ENCODE data around the gene FBXO28.

The FBXO28 gene

GRCh38 chr1:224116131-224116530 is 2.2 kb downstream of the FBXO28 start:
- peak; percentile 54 for ATAC-seq
- Mint-ChIP-seq H3K4me3 (peak overlapping the region; percentile 46 to 70), H3K4me1 (peaks cover 26% of the 10 kb centered on the region), H3K27ac (peak overlapping the region in 1 of 2 donors; percentile 83), H3K27me3 (no peaks in the 10 kb centered on the region), H3K9me3 (no peaks in the 10 kb centered on the region)
- no peak for DNase-seq

DNA sequence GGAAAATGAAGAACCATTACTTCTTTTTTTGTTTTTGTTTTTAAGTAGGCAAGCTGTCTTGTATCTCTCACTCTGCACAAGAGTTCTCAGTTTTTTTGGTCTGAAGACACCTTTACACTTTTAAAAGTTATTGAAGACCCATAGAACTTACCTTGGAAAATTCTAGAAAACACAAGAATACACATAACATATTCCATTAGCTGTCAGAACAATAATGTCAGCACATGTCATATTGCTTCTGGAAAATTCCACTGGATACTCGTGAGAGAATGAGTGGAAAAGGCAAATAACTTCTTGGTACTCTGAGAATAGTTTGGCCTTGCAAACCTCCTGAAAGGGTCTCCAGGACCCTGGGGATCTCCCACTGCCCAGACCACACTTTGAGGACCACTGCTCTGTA is 4.8 kb downstream of the FBXO28 start:
- Mint-ChIP-seq H3K4me3 (no peak overlapping the region), H3K27me3 (no peaks in the 10 kb centered on the region), H3K4me1 (peaks cover 21% of the 10 kb centered on the region), H3K27ac (no peak overlapping the region), H3K9me3 (no peaks in the 10 kb centered on the region)
- ATAC-seq: no peak
- DNase-seq: no peak

- Mint-ChIP-seq H3K4me1 (peaks cover 23% of the 10 kb centered on the region), H3K27ac (no peak overlapping the region), H3K27me3 (no peaks in the 10 kb centered on the region), H3K4me3 (no peak overlapping the region), H3K9me3 (no peaks in the 10 kb centered on the region)
- ATAC-seq (no peak), DNase-seq (no peak)
These were observed 9.2 kb downstream of the FBXO28 start for GRCh38 chr1:224123136-224123535.

DNA sequence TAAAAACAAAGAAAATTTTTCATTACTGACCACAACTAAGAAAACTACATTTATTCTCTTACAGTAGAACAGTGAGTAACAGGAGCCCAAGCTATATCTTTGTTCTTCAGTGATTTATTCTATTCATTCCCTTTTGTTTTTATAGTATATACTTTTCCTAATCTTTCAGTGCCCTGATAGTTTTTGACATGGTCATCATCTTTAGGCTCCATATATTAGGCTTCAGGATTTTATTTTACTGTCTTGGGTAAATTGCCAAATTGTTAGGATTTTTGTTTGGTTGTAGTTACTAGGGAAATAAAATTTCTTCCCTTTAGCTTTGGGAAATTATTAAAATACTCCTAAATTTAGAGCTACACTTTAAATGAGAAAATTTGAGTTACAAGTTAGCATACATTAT is 10.3 kb downstream of the FBXO28 start:
- no peaks in the 10 kb centered on the region for H3K27me3 Mint-ChIP-seq
- peaks cover 21% of the 10 kb centered on the region for H3K4me1 Mint-ChIP-seq
- DNase-seq: no peak
- no peak for ATAC-seq
- no peak overlapping the region for H3K4me3 Mint-ChIP-seq
- H3K27ac Mint-ChIP-seq: no peak overlapping the region
- H3K9me3 Mint-ChIP-seq: no peaks in the 10 kb centered on the region

DNA sequence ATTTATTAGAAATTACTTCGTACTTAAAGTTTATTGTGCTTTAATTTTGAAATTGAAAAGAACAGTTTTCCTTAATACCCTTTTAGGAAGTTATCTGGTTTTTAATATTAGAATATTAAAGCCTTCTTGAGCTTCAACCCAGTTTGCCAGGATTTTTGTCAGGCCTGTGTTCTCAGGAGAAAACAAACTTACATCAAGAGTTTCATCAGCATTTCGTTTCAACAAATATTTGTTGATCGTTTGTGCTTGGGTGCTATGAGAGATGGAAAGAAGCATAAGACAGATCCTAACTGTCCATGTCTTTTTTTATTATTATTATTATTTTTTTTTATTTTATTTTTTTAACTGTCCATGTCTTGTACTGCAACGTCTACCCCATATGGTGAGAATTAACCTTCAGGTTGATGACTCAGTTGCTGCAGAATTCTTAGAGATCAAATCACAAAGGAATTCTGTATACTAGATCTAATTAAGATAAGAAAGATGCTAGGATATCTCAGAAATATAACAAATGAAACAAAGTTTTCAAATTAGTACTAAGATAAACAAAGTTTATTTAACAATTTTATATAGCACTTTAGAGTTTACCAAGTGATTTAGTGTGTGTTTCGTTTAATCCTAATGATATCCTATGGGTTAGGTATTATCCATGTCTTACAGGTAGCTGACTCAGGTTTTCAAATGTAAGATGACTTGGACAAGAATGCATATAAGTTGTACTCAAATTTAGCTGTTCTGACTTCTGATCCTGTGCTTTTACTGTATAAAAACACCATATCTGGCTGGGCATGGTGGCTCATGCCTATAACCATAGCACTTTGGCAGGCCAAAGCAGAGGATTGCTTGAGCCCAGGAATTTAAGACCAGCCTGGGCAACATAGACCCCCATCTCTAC is 14.3 kb downstream of the FBXO28 start:
- no peak for DNase-seq
- Mint-ChIP-seq H3K9me3 (no peaks in the 10 kb centered on the region), H3K4me3 (no peak overlapping the region), H3K4me1 (peaks cover 11% of the 10 kb centered on the region), H3K27ac (no peak overlapping the region), H3K27me3 (no peaks in the 10 kb centered on the region)
- ATAC-seq: no peak

- no peak for DNase-seq
These were observed 17.3 kb downstream of the FBXO28 start for GRCh38 chr1:224131253-224131652.

GRCh38 chr1:224132901-224133300 is 19.0 kb downstream of the FBXO28 start:
- DNase-seq (no peak), ATAC-seq (no peak)
- Mint-ChIP-seq H3K4me1 (no peaks in the 10 kb centered on the region), H3K27me3 (no peaks in the 10 kb centered on the region), H3K9me3 (no peaks in the 10 kb centered on the region), H3K4me3 (no peak overlapping the region), H3K27ac (no peak overlapping the region)

More at GRCh38 chr1:224131253-224131652, 17.3 kb downstream of the FBXO28 start:
- H3K4me1 Mint-ChIP-seq: no peaks in the 10 kb centered on the region
- no peaks in the 10 kb centered on the region for H3K9me3 Mint-ChIP-seq
- no peak overlapping the region for H3K4me3 Mint-ChIP-seq
- ATAC-seq: no peak
- no peak overlapping the region for H3K27ac Mint-ChIP-seq
- no peaks in the 10 kb centered on the region for H3K27me3 Mint-ChIP-seq

DNA sequence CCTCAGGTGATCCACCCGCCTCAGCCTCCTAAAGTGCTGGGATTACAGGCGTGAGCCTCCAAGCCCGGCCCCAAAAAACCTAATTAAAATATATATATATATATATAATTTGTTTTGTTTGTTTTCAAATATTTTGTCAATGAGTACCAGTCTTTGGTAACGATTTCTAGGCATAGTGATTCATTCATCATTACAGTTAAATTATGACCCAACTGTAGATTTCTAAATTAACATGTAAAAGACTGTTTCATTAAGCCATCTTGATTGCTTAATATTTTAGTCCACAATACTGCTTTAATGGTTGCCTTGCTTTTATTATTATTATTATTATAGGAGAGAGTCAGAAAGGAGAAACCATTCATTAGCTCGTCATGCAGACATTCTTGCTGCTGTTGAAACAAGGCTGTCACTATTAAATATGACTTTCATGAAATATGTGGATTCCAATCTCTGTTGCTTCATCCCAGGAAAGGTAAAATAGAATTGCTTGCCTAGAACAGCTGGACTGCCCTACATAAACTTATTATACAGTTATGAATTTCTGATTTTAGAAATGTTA is 19.9 kb downstream of the FBXO28 start:
- Mint-ChIP-seq H3K4me3 (no peak overlapping the region), H3K27ac (no peak overlapping the region), H3K27me3 (no peaks in the 10 kb centered on the region), H3K9me3 (no peaks in the 10 kb centered on the region), H3K4me1 (no peaks in the 10 kb centered on the region)
- no peak for DNase-seq
- ATAC-seq: no peak

GRCh38 chr1:224137518-224137917 is 23.6 kb downstream of the FBXO28 start:
- DNase-seq: no peak
- H3K27me3 Mint-ChIP-seq: no peaks in the 10 kb centered on the region
- no peaks in the 10 kb centered on the region for H3K4me1 Mint-ChIP-seq
- no peaks in the 10 kb centered on the region for H3K9me3 Mint-ChIP-seq
- no peak overlapping the region for H3K4me3 Mint-ChIP-seq
- peak overlapping the region in 1 of 2 donors; percentile 31 for H3K27ac Mint-ChIP-seq
- no peak for ATAC-seq

DNA sequence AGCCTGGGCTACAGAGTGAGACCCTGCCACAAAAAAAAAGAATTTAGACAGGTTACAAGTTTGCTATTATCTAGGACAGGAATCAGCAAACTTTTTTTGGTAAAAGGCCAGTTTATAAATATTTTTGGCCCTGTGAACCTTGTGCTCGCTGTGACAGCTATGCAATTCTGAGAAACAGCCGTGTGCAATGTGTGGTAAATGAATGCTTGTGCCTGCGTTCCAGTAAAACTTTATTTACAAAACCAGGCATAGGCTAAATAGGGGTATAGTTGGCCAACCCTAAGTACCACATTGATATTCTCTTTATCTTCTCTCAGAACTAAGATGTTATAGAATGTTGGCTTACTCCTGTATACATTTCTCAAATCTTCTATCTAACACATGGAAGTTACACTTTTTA is 24.3 kb downstream of the FBXO28 start:
- Mint-ChIP-seq H3K9me3 (no peaks in the 10 kb centered on the region), H3K27ac (no peak overlapping the region), H3K4me1 (no peaks in the 10 kb centered on the region), H3K4me3 (no peak overlapping the region), H3K27me3 (no peaks in the 10 kb centered on the region)
- ATAC-seq (no peak), DNase-seq (no peak)

DNA sequence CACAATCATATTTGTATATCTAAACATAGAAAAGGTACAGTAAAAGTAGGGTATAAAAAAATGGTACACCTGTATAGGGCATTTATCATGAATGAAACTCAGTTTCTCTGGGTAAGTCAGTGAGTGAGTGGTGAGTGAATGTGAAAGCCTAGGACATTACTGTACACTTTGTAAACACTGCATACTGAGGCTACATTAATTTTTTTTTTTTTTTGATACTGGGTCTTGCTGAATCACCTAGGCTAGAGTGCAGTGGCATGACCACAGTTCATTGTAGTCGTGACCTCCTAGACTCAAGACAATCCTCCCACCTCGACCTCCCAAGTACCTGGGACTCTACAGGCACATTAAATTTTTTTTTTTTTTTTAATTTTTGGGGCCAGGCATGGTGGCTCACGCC is 27.8 kb downstream of the FBXO28 start:
- no peaks in the 10 kb centered on the region for H3K4me1 Mint-ChIP-seq
- ATAC-seq (peak; percentile 40), DNase-seq (no peak)
- H3K27ac Mint-ChIP-seq: no peak overlapping the region
- no peak overlapping the region for H3K4me3 Mint-ChIP-seq
- no peaks in the 10 kb centered on the region for H3K9me3 Mint-ChIP-seq
- no peaks in the 10 kb centered on the region for H3K27me3 Mint-ChIP-seq

DNA sequence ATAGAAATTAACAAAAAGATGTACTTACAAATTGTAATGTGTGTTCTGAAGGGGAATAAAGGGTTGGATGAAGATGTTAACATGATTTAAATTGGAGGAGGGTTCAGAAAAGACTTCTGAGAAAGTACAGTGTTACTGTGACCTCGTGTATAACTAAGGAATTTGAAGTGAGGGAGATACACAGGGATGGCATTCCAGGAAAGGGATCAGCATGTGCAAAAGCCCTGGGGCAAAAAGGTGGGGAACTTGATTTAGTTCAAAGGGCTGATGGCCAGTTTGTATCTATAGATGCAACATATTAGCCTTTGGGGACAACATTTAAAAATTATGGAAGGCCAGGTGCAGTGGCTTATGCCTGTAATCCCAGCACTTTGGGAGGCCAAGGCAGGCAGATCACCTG is 35.8 kb downstream of the FBXO28 start:
- no peak for ATAC-seq
- no peaks in the 10 kb centered on the region for H3K9me3 Mint-ChIP-seq
- no peak overlapping the region for H3K27ac Mint-ChIP-seq

DNA sequence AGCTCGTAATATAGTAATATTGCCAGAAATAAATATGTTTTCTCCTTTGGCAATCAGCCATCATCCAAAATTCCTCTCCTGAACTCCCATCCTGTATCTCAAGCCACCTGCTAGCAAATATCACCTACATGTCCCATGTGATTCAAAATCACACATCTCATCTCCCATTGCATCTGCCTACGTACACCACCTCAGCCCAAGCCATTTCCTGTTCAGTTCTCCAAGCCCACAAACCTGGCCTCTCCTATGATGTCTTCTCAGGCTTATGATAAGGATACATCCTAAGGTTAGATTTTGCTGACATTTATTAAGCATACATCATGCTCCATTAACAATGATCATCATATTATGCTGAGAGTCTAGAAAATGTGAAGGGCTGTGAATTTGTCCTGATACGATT is 37.2 kb downstream of the FBXO28 start:
- no peak for DNase-seq
- Mint-ChIP-seq H3K9me3 (no peaks in the 10 kb centered on the region), H3K4me1 (no peaks in the 10 kb centered on the region), H3K4me3 (no peak overlapping the region), H3K27ac (no peak overlapping the region), H3K27me3 (no peaks in the 10 kb centered on the region)
- ATAC-seq: no peak

More for the DNA sequence above, 35.8 kb downstream of the FBXO28 start:
- no peak for DNase-seq
- H3K4me3 Mint-ChIP-seq: no peak overlapping the region
- H3K27me3 Mint-ChIP-seq: no peaks in the 10 kb centered on the region
- no peaks in the 10 kb centered on the region for H3K4me1 Mint-ChIP-seq

GRCh38 chr1:224157316-224157715 is 43.4 kb downstream of the FBXO28 start:
- no peak for DNase-seq
- Mint-ChIP-seq H3K4me1 (no peaks in the 10 kb centered on the region), H3K9me3 (no peaks in the 10 kb centered on the region), H3K27me3 (no peaks in the 10 kb centered on the region), H3K27ac (no peak overlapping the region), H3K4me3 (no peak overlapping the region)
- no peak for ATAC-seq

DNA sequence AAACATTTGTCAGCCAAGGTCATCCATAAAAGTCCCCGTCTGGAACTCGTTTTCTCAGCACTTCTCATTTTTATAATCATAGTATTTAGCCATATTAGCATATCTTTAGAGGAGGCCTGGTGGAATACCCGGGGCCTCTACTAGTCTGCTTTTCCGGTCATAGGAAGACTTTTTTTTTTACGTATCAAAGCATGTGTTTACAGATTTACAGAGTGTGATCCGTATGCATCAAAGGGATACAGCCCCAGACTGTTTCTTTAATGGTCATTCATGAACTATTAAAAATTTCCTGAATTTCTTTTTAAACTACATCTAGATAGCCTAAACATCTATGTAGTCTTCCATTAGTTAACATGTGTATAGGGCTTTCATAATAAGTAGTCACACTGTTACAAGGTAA is 45.6 kb downstream of the FBXO28 start:
- ATAC-seq: no peak
- Mint-ChIP-seq H3K4me3 (no peak overlapping the region), H3K4me1 (no peaks in the 10 kb centered on the region), H3K27me3 (peaks cover 2% of the 10 kb centered on the region), H3K27ac (no peak overlapping the region), H3K9me3 (no peaks in the 10 kb centered on the region)
- no peak for DNase-seq

DNA sequence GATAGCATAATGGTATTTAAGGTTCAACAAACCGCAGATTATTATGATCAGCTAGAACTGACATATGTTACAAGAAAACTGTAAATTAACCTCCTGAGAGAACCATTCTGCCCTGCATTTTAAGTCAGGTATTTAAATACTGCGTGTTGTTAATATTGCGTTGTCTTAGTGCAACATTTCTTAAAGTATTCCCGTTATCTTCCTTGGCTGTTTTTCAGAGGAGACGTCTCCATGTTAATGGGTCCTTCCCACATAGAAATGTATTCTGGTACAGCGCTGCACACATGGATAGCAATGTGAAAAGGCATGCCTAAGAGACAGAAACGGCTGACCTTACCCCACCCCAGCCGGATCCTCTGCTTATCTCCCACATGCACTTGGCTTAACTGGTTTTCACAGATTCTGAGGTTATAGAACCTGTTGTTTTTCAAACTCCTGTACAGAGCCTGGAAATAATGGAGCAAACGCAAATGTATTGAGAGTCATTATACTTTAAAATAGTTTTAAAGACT is 46.3 kb downstream of the FBXO28 start:
- Mint-ChIP-seq H3K4me3 (no peak overlapping the region), H3K4me1 (no peaks in the 10 kb centered on the region), H3K9me3 (no peaks in the 10 kb centered on the region), H3K27me3 (peaks cover 7% of the 10 kb centered on the region), H3K27ac (no peak overlapping the region)
- ATAC-seq (no peak), DNase-seq (no peak)
